ENCODE data around the gene TIGD6.
A peak's percentile ranks its signal among the peaks of the same experiment; 100 is the strongest.

TIGD6 gene

DNA sequence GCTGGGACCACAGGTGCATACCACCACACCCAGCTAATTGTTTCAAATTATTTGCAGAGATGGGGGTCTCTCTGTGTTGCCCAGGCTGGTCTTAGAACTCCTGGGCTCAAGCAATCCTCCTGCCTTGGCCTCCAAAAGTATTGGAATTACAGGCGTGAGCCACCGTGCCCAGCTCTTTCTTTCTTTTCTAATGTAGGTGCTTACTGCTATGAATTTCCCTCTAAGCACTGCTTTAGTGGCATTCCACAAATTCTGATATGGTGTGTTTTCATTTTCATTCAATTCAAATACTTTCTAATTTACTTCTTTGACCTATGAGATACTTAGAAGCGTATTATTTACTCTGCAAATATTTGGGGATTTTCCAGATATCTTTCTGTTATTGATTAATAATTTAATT, 15.0 kb upstream of the TIGD6 start:
- DNase-seq: no peak

DNA sequence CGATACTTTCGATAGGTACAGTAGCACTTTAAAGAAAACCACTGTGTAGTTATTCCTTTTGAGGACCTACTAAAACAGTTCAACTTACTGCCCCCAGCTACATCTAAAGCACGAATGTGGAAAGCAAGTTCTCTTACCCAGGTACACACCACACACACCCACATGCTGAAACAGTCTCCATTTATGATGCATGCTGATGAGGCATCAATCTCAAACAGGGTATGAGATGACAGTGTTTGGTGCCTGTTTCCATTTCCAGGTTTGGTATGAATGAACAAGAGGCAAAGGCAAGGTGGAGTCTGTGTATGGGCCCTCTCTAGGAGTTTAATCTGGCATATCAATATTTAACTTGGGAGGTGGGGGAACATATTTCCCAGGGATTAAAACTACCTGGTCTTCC, 14.0 kb upstream of the TIGD6 start:
- no peak for DNase-seq

DNA sequence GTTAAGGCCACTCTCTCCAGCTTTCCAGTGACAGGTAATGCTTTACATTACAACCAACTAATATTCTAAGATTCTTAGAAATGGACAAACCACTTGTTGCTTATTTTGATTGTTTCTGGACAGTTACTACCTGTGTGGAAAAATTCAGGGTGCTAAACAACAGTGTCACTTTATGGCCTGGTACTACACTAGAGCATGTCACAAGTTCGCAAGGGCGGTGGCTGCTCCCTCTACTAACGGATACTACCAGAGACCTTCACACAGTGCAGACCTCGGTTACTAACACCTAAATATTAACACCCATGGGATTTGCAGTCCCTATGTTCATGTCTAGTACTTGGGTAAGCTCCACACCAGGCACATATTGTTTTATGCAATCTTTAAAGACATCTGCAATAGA, 13.5 kb upstream of the TIGD6 start:
- DNase-seq: no peak

DNA sequence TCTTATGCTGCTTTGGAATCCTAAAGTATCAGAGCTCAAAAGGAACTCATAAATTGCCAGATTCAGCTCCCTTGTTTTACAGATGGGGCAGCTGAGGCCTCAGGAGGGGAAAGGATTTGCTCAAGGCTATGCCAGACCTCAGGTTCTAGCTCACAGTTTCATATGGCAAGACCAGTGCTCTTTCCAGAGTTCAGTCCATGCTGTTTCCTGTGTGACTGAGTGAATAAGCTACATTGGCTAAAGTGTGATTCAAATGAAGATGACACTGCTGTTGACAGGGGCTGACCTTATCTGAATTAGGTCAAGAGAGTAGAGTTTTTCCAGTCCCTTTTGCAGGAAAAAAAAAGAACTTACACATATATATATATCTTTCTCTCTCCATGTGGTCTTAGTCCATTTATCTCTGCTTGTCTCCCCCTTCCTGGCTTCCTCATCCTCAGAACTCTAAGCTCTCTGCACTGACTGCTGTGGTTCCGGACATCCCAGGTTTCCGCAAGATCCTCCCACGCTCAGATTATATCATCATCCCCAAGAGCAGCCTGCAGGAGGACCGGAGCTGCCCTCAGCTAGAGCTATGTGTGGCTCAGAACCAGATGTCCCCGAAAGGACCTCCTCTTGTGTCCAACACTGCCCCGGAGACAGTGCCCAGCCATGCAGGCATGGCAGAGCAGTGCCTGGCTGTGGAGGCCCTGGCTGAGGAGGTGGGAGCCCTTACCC, 9.4 kb upstream of the TIGD6 start:
- DNase-seq: no peak

DNA sequence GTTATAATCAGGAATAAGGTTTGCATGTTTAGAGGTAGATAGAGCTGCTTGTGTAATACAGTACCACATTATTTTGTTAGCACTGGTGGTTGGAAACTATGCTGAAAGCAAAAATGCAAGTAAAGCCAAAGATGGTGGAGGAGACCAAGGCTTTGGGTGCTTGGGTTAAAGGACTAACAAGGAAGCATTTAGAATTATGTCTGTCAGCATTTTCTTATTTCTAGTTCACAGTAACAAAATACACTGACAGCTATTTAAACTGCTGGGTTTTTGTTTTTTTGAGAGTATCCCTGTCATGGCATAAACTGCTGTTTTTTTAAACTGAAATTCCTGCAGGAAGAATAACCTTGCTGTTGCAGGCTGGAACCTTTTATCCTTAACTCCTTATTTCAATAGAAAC, 6.6 kb upstream of the TIGD6 start:
- DNase-seq: no peak

DNA sequence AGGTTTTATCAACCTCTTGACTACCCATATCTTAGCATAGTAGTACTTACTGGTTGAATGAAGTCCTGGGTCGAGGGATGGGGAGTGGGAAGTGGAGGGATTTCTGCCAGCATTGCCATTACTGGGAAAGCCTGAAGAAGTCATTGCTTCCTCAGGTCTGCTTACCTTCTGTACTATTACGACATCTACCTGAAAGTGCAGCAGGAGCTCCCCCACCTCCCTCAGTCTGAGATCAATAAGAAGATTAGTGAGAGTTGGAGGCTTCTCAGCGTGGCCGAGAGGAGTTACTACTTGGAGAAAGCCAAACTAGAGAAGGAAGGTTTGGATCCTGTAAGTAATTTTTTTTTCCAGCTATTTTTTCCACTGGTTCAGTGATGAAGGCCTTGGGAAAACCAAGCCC, 5.9 kb upstream of the TIGD6 start:
- no peak for DNase-seq

DNA sequence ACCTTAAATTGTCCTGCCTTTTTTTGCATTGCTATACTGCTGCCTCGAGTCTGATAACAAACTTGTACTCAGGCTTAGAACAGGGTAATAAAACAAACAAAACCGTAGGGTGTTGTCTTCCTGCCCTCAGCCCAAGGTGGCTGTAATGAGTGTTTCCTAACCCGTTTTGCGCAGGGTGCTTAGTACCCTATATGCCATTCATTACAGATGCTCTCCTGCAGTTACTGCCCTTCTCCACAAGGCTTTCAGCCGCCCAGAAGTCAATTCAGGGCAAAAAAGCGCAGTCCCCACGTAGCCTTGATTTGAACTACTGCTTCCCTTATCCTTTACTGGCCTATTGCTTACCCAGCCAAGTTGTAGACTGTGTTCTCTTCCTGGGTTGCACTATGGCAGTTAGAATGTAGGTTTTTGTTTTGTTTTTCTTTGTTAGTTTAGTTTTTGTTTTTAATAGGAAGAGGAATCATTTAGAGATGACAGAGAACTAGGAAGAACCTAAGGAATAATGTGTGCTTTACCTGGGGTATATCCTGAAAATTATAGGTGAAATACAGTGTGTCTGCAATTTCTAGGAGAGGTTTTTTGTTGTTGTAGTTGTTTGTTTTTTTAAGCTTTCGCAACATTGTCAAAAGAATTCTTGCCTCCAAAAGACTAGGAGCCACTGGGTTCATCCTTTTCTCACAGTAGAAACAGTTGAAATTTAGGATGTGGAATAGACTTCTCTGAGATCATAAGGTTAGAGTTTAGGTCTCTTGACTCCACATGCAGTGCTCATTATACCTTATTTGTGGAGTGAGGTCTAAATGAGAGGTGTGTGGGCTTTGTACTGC, 1.4 kb upstream of the TIGD6 start:
- peak; percentile 71 for DNase-seq

DNA sequence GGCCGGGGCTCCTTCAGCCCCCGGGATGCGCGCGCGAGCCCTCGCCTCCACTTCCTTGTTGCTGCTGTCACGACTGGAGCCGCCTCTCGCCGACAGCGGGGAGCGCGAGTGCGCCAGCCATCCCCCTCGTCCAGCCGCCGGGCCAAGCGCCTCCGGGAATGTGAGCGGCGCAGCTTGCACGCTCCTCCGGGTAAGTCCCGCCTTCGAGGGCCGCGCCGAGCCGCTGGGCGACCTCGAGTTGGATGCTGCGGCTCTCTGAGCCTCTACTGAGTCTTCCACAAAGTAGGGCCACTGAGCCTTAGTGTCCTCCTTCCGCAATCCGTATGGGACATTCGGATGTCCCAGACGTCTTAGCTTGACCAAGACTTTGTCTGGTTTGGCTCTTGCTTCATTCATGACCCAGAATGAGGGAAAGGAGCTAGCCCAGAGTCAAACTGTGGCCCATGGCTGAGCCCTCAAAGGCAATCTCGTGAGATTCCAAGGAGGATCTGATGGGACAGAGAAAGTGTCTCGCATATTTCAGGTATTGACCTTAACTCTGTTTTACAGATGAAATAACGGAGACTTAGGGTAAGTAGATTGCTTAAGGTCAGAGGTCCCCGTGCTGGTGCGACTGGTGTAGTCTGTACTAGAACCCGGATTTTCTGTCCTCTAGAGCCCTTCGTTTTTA, 671 bp upstream of the TIGD6 start:
- DNase-seq: no peak

DNA sequence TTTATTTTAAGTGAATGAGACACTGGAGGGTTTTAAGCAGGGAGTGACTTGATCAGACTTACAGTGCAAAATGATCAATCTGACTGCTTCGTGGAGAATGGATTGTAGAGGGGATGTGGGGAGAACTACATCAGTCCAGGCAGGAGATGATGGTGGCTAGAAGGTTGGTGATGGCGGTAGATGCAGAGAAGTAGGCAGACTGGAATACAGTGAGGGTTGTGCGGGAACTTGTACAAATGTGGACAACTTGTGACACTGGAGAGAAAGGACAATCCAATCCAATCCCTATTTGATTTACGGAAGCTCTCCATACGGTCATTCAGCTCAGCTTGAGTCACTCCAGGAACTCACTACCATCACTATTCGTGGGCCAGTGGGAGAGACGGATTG, 593 bp downstream of the TIGD6 start:
- no peak for DNase-seq

DNA sequence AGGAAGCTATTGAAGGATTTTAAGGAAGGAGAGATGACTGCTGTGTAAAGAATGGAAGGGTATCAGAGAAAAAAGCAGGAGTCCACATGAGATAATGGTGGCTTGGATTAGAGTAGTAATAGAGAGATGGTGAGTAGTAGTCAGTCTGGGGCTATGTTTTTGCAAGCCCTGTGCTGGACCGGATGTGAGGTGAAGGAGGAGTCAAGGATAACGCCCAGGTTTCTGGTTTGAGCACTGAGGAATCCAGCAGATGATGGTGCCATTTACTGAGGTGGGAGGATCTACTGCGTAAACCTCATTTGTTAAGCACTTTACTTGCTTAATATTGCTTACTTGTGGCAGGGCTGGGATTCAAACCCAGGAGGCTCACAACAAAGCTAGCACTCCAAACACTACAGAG, 1.1 kb downstream of the TIGD6 start:
- DNase-seq: no peak

DNA sequence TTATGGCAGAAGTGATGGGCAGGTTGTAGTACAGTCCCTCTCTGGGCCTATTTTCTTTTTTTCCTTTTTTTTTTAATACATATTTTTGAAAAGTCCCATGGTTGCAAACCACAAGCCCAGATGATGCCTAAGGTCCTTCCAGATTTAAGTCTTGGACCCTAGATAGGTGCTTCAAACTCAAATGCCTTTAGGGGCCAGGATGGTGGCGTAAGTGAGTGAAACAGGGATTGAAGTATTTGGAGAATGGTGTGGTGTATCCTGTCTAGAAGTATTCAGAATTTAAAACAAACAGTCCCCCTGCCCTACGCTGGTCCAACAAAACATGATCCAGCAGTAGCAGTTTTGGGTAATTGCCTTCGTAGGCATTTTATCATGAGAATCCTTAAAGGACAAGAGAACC, 2.2 kb downstream of the TIGD6 start:
- no peak for DNase-seq

DNA sequence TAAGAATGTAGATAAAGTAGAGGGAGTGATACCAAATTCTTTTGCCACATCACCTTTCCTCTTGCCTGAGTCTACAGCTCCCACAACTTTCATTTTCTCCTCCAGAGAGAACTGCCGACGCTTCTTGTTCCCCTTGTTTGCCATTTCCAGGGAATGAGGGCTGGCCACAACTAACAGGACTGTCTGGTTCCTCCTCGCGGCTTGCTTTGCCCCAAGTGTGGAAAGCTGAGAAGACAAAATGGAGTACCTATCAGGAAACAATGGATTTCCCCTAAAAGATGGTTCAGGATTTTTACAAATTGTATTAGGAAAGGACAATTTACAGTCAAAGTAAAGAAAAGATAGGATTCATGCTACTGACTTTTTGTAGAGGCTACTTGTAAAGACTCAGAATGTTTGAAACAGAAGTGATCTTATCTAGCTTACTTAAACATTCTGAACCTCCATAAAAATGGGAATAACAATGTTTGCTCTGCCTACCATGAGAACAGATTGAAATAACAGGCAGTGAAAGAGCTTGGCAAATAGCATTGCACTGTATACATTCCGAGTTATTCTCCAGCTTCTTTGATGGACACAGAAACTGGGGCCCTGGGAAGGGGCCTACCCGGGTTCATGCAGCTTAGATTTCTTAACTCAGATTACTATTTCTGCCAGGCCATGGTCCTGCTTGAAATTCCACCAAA, 4.1 kb downstream of the TIGD6 start:
- no peak for DNase-seq

DNA sequence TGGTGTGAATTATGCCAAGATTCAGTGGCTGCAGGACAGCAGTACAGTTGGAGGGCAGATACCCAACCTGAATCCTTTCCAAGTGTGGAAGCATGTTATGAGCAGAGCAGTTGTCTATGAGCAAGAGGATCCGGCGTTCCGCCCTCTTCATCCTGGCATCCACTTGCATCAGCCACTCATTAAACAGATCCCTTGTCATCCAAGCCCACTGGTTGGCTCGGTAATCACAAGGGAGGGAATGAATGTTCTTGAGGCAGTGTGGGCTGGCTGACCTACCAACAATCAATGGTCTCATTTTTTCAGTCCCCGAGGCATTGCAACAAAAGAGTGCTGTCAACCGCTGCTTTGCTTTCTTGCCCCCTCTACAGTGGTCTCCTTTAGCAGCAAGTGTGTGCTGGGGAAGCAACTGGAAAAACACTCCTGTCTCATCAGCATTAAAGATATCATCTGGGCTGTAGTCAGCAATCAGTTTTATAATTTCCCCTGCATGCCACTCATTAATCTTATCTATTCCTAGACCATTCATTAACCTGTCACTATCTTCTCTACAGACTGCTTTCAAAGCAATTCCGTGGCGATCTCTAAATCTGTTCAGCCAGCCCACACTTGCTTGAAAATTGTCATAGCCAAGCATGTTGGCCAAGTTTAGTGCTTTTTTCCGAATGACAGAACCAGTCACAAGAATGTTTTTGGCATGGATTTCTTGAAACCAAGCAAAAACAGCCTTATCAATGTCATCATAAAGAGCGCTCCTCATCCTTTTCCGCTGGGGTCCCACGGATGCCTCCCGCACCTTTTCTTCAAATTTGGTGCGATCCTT, 4.9 kb downstream of the TIGD6 start:
- no peak for DNase-seq

DNA sequence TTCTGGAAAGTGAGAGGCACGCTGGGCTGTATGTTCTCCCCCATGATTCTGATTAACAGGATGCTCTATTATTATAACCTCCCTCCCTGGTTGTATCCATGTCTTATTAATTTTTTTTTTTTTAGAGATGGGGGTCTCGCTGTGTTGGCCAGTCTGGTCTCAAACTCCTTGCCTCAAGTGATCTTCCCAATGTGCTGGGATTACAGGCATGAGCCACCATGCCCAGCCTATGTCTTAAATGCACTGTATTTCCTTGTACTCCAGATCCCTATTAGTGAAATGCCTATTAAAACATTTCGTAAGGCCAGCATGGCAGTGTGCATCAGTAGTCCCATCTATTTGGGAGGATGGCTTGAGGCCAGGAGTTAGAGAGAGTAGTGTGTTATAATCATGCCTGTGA, 7.0 kb downstream of the TIGD6 start:
- no peak for DNase-seq

DNA sequence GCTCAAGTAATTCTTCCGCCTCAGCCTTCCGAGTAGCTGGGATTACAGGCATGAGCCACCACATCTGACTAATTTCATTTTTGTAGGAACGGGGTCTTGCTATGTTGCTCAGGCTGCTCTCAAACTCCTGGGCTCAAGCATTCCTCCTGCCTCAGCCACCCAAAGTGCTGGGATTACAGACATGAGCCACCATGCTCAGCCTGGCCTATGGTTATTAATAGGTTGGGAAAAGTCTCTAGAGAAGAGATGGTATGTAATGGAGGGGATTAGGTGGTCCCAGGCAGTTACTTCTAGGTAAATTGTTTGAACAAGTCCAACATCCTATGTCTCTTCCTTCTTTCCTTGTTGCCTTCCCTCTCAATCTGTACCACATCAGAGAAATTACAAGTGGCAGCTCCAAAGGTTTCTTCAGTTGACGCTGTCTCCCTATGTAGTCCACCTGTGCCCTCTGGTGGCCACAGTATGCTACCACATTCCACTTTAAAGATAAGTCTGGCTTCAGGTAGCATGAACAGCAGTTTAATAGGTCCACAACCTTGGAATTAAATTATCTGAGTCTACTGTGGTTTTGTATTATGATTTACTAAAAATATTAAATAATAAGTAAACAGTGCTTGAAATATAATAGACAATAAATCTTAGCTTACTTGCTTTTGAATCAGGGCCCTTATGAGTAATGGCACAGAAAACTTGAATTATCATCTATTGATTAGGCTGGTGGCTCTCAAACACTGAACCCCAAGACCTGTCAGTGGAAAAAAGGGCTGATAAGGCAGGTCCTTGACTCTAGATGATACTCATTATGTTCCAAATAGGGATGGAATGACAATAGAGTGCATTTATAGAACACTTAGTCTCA, 9.7 kb downstream of the TIGD6 start:
- peak; percentile 72 for DNase-seq

DNA sequence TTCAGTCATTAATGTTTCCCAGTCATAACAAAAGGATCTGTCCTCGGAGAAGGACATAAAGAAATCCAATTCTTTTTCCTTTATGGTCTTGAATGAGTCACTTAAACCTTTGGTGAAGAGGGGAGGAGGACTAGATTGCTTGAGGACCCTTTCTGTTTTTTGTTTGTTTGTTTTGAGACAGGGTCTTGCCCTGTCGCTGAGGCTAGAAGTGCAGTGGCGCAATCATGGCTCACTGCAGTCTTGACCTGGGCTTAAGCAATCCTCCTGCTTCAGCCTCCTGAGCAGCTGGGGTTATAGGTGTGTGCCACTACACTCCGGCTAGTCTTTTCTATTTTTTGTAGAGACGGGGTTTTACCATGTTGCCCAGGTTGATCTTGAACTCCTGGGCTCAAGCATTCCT, 12.3 kb downstream of the TIGD6 start:
- DNase-seq: no peak

DNA sequence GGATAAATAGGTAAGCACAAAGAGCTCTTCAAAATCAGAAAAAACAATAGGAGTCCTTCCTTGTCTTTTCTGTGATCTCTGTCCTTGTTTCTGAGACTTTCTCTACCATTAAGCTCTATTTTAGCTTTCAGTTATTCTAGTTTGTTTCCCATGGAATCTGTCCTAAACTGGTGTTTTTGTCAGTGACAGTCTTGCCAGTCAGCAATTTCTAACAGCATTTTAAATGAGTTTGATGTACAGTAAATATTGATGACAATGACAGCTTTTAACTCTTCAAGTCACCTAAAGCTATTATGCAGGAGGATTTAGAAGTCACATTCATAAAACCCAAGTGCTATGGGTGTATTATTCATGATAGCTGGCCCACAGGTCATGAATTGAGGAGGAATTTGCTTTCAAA, 17.9 kb downstream of the TIGD6 start:
- no peak for DNase-seq

DNA sequence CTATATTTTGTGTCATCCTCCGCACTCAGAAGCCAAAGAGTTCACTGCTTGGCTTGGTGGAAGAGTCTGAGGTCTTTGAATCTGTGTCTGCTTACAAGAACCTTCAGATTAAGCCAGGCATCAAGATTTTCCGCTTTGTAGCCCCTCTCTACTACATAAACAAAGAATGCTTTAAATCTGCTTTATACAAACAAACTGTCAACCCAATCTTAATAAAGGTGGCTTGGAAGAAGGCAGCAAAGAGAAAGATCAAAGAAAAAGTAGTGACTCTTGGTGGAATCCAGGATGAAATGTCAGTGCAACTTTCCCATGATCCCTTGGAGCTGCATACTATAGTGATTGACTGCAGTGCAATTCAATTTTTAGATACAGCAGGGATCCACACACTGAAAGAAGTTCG, 19.2 kb downstream of the TIGD6 start:
- no peak for DNase-seq

DNA sequence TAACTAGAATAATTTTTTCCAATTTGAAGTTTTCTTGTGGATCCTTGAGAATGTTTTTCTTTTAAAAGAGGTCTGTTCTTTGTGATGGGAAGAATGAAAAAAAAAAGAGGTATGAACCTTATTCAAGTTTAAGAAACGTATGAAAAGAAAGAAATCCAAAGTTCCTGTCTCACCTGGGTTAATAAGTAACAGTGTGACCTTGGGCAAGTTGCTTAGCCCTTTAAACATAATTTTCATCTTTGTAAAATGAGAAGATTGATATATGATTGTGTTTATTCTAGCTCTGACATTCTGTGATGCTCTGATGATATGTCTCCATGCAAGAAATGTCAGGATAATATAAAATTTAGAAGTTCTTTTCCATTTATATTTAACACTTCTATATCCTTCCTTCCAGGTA, 20.6 kb downstream of the TIGD6 start:
- no peak for DNase-seq

DNA sequence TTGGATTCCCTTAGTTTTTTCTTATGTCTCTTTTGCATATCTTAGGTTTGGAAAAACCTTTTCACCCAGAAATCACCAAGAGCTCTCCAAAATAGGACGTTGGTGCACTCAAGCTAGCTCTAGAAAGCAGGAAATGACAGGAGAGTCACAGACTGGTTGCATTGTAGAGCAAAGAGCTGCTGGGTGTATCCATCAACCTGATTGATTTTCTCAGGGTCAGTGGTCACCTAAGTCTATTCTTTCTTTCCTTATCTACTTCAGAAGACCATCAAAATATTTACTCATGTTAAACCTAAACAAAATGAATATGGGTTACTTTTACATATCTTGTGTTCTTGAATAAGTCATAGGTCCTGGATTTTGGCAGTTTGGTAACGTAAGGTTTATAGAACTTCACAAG, 25.0 kb downstream of the TIGD6 start:
- DNase-seq: no peak

DNA sequence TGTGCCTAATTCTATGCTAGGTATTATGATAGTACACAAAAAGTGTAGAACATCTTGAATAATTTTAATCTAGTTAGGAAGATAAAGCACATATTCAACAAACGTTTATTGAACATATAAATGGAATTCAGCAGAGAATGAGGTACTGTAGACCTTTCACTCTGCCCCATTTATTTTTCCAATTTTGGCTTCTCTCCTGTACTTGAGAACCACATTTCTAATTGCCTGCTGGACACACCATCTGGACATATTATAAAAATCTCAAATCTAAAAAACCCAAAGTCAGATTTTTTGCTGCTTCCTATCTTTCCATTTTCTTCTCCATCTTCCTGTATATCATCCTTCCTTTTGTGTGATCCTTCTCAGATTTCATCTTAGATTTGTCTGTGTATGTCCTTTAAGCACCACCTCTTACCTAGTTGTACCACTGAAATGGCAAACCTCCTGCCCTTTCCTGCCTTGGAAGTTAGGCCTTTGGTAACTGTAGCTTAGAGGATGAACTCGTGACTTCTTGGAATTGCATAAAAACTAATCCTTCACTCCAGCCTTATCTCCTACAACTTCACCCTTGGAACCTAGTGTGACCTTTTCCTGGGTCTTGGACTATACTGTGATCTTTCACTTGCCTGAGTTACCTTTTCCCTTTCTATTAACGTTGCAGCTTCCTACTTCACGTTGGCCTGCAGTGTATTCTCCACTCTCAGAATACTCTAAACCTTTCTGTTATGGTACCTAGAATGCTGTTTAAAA, 31.1 kb downstream of the TIGD6 start:
- DNase-seq: no peak
